ENCODE measurements around the gene DTNB.
"Not testable (repeated sequence)": the region's sequence is repeated elsewhere in the genome, so short reads cannot be mapped to it uniquely, and the experiment has no call there.

The DTNB gene

DNA sequence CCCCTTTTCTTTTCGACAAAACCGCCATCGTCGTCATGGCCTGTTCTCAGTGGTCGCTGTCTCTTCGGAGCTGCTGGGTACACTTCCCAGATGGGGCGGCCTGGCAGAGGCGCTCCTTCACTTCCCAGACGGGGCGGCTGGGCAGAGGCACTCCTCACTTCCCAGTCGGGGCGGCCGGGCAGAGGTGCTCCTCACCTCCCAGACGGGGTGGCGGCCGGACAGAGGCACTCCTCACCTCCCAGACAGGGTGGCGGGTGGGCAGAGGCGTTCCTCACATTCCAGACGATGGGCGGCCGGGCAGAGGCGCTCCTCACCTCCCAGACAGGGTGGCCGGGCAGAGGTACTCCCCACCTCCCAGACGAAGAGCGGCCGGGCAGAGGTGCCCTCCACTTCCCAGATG is 138.9 kb downstream of the DTNB start:
- WGBS, 2 experiments (ENCODE audit: insufficient coverage in 2 of 2), result 94 to 98% methylated on average over 10 to 26 of the region's 26 CpGs
- Histone ChIP-seq H3K9me3 (ENCODE audit: control insufficient read depth, low read length) (peaks cover 9% of the 10 kb centered on the region), H3K4me3 (ENCODE audit: extremely low read depth, insufficient read depth, low read length, poor library complexity, severe bottlenecking) (no peak overlapping the region), H3K27ac (ENCODE audit: low read depth, low read length, severe bottlenecking) (no peak overlapping the region), H3K4me1 (ENCODE audit: control insufficient read depth, insufficient read depth, low read length, poor library complexity, severe bottlenecking) (no peaks in the 10 kb centered on the region), H3K36me3 (ENCODE audit: control insufficient read depth, insufficient read depth, low read length) (no peaks in the 10 kb centered on the region)

DNA sequence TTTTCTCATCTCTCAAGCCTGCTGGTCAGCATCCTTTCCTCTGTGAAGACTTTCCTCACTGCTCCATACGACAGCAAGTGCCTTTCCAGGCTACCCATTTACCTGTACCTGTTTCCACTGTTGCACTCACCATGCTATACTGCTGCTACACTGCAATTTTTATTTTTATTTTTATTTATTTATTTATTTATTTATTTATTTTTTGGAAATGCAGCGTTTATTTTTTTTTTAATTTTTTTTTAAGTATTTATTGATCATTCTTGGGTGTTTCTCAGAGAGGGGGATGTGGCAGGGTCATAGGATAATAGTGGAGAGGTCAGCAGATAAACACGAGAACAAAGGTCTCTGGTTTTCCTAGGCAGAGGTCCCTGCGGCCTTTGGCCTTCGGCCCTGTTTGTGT is 139.6 kb downstream of the DTNB start:
- H3K27ac ChIP-seq (ENCODE audit: low read depth, low read length, severe bottlenecking); H3K36me3 ChIP-seq (ENCODE audit: control insufficient read depth, insufficient read depth, low read length); H3K9me3 ChIP-seq (ENCODE audit: control insufficient read depth, low read length); H3K4me3 ChIP-seq (ENCODE audit: extremely low read depth, insufficient read depth, low read length, poor library complexity, severe bottlenecking); H3K4me1 ChIP-seq (ENCODE audit: control insufficient read depth, insufficient read depth, low read length, poor library complexity, severe bottlenecking): not testable (repeated sequence)
- WGBS, 2 experiments (ENCODE audit: insufficient coverage in 2 of 2), result 94% methylated on average over 2 of the region's 5 CpGs; no CpG with 5 or more reads in 1 of the 2 experiments

DNA sequence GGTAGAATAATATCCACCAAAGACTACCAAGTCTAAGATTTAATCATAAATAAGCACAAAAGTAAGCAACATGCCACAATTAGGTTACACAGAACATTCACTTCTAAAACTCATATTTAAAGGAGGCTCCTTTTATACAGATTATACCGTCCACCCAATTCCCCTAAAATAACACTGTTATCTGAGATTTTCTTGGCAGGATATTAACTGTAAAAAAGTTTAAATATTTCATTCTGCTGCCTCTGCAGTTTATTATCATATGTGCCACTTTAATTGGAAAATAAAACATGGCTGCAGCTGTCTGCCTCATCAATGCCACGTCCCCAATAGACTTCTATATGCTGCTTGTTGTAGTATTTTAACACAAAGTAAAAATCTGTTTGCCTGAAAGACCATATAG is 140.9 kb downstream of the DTNB start:
- no peak overlapping the region for H3K4me3 ChIP-seq (ENCODE audit: extremely low read depth, insufficient read depth, low read length, poor library complexity, severe bottlenecking)
- no peak overlapping the region for H3K27ac ChIP-seq (ENCODE audit: low read depth, low read length, severe bottlenecking)
- WGBS, 2 experiments (ENCODE audit: insufficient coverage in 2 of 2), result no CpG with 5 or more reads among the region's 2 CpGs
- H3K4me1 ChIP-seq (ENCODE audit: control insufficient read depth, insufficient read depth, low read length, poor library complexity, severe bottlenecking), result no peaks in the 10 kb centered on the region
- no peaks in the 10 kb centered on the region for H3K36me3 ChIP-seq (ENCODE audit: control insufficient read depth, insufficient read depth, low read length)
- peaks cover 9% of the 10 kb centered on the region for H3K9me3 ChIP-seq (ENCODE audit: control insufficient read depth, low read length)

DNA sequence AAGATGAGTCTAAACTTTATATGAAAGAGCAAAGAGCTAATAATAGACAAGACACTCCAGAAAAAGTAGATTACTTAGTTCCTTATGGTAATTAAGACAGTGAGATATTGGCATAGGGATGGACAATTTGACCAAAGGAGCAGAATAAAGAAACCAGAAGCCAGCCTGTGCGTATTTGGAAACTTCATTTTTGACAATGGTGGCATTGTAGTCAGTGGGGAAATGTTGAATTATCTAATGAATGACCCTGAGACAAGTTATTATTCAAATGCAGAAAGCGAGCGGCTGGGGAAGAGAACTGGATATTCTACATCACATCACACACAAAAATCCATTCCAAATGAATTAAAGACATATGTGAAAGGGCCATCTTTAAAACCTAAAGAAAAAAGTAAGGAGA is 144.3 kb downstream of the DTNB start:
- Histone ChIP-seq H3K4me1 (ENCODE audit: control insufficient read depth, insufficient read depth, low read length, poor library complexity, severe bottlenecking) (no peaks in the 10 kb centered on the region), H3K27ac (ENCODE audit: low read depth, low read length, severe bottlenecking) (no peak overlapping the region), H3K4me3 (ENCODE audit: extremely low read depth, insufficient read depth, low read length, poor library complexity, severe bottlenecking) (no peak overlapping the region), H3K36me3 (ENCODE audit: control insufficient read depth, insufficient read depth, low read length) (no peaks in the 10 kb centered on the region), H3K9me3 (ENCODE audit: control insufficient read depth, low read length) (no peaks in the 10 kb centered on the region)
- 80 to 100% methylated on average over 1 of the region's 3 CpGs for WGBS, 2 experiments (ENCODE audit: insufficient coverage in 2 of 2)

DNA sequence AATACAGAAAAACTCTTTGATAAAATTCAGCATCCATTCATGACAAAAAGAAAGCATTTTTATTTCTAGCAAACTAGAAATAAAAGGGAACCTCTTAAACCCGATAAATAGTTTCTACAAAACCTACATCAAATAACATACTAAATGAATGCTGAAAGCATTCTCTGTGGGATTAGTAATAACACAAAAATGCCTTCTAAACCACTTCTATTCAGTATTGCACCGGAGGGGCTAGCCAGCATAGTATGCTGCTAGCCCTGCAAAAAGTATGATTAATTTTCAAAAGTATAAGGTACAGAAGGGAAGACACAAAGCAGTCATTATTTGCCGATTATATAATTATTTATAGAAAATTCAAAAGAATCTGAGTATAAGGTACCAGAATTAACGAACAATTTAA is 145.2 kb downstream of the DTNB start:
- Histone ChIP-seq H3K4me1 (ENCODE audit: control insufficient read depth, insufficient read depth, low read length, poor library complexity, severe bottlenecking) (no peaks in the 10 kb centered on the region), H3K36me3 (ENCODE audit: control insufficient read depth, insufficient read depth, low read length) (no peaks in the 10 kb centered on the region), H3K4me3 (ENCODE audit: extremely low read depth, insufficient read depth, low read length, poor library complexity, severe bottlenecking) (no peak overlapping the region), H3K9me3 (ENCODE audit: control insufficient read depth, low read length) (no peaks in the 10 kb centered on the region), H3K27ac (ENCODE audit: low read depth, low read length, severe bottlenecking) (no peak overlapping the region)
- 86% methylated on average over 1 of the region's 4 CpGs; no CpG with 5 or more reads in 1 of the 2 experiments for WGBS, 2 experiments (ENCODE audit: insufficient coverage in 2 of 2)

DNA sequence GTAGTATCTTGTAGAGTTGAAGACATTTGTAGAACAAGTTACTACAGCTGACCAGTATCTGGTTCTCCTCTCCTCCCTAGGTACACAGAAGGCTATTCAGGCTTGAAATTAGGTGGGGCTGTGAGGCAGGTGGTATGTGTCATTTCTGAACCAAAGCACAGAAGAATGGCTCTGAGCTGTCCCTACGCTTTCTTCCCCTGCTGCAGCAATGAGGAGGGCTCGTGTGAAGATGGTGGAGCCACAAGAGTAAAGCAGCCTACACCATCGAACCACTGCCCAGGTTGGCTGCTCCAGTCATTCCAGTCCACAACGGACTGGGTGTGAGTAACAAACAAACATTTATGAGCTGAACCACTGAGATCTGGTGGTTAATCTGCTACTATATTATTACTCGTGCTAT is 148.9 kb downstream of the DTNB start:
- Histone ChIP-seq H3K36me3 (ENCODE audit: control insufficient read depth, insufficient read depth, low read length) (no peaks in the 10 kb centered on the region), H3K9me3 (ENCODE audit: control insufficient read depth, low read length) (no peaks in the 10 kb centered on the region), H3K4me1 (ENCODE audit: control insufficient read depth, insufficient read depth, low read length, poor library complexity, severe bottlenecking) (no peaks in the 10 kb centered on the region), H3K4me3 (ENCODE audit: extremely low read depth, insufficient read depth, low read length, poor library complexity, severe bottlenecking) (no peak overlapping the region), H3K27ac (ENCODE audit: low read depth, low read length, severe bottlenecking) (no peak overlapping the region)
- 89 to 96% methylated on average over 3 to 4 of the region's 5 CpGs for WGBS, 2 experiments (ENCODE audit: insufficient coverage in 2 of 2)

DNA sequence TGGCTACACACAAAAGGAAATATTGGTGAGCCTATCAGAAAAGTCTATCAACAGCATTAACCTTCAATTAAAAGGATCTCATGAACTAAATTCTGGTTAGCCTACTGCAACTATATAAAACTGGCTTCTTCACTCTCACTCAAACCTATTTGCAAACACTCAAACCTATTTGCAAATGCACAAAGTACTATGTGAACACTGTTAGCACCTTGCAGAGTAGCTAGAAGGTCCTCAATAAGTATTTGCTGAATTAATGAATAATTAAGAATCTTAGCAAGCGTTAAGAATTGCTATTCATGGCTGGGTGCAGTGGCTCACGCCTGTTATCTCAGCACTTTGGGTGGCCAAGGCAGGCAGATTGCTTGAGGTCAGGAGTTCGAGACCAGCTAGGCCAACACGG is 150.3 kb downstream of the DTNB start:
- no peak overlapping the region for H3K27ac ChIP-seq (ENCODE audit: low read depth, low read length, severe bottlenecking)
- H3K9me3 ChIP-seq (ENCODE audit: control insufficient read depth, low read length), result no peaks in the 10 kb centered on the region
- no peaks in the 10 kb centered on the region for H3K36me3 ChIP-seq (ENCODE audit: control insufficient read depth, insufficient read depth, low read length)
- H3K4me3 ChIP-seq (ENCODE audit: extremely low read depth, insufficient read depth, low read length, poor library complexity, severe bottlenecking), result no peak overlapping the region
- 90% methylated on average over 4 of the region's 4 CpGs for WGBS, 2 experiments (ENCODE audit: insufficient coverage in 2 of 2)
- no peaks in the 10 kb centered on the region for H3K4me1 ChIP-seq (ENCODE audit: control insufficient read depth, insufficient read depth, low read length, poor library complexity, severe bottlenecking)

DNA sequence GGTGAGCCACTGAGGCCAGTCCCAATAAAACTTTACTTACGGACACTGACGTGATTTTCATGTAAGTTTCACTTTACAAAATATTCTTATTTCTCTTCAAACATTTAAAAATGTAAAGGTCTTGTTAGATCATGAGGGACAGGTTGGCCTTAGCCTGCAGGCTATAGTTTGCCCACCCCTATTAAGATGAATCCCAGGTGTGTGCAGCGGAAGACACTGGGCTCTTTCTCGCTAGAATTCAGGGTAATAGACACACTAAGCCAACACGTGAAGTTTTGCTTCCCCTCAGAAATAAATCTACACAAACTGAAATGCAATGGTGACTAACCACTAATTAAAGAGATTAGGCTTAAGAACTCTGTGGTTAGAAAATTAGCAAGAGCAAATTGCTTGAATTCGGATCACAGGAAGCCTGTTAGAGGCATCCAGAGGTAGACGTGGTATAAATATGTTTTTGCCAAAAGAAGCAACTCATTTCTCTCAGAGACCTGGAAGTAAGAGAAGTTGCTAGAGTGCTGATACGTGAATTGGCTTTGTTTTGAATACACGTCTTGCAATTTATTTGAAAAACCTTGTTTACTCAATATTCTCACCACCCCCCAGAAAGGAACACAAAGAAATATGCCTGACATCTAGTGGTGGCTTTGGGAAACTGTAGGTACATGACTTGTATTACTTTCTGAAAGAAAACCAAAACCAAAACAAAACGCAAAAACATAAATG is 151.6 kb downstream of the DTNB start:
- no peaks in the 10 kb centered on the region for H3K36me3 ChIP-seq (ENCODE audit: control insufficient read depth, insufficient read depth, low read length)
- H3K4me3 ChIP-seq (ENCODE audit: extremely low read depth, insufficient read depth, low read length, poor library complexity, severe bottlenecking), result no peak overlapping the region
- no peak overlapping the region for H3K27ac ChIP-seq (ENCODE audit: low read depth, low read length, severe bottlenecking)
- WGBS, 2 experiments (ENCODE audit: insufficient coverage in 2 of 2), result 90 to 94% methylated on average over 4 to 6 of the region's 10 CpGs
- H3K4me1 ChIP-seq (ENCODE audit: control insufficient read depth, insufficient read depth, low read length, poor library complexity, severe bottlenecking), result no peaks in the 10 kb centered on the region
- no peaks in the 10 kb centered on the region for H3K9me3 ChIP-seq (ENCODE audit: control insufficient read depth, low read length)

DNA sequence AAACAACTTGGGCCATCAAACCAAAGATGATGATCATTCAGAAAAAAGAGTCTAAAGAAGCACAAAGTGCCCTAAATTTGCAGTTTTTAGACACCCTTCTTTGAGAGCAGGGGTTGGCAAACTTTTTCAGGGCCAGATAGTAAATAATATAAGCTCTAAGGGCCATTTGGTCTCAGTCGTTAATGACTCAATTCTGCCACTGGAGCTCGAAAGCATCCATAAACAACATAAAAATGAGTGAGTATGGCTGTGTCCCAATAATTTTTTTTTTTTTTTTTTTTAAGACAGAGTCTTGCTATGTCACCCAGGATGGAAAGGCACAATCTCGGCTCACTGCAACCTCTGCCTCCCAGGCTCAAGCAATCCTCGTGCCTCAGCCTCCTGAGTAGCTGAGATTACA is 152.3 kb downstream of the DTNB start:
- H3K27ac ChIP-seq (ENCODE audit: low read depth, low read length, severe bottlenecking), result no peak overlapping the region
- no peaks in the 10 kb centered on the region for H3K36me3 ChIP-seq (ENCODE audit: control insufficient read depth, insufficient read depth, low read length)
- H3K4me1 ChIP-seq (ENCODE audit: control insufficient read depth, insufficient read depth, low read length, poor library complexity, severe bottlenecking), result no peaks in the 10 kb centered on the region
- no peaks in the 10 kb centered on the region for H3K9me3 ChIP-seq (ENCODE audit: control insufficient read depth, low read length)
- 86 to 100% methylated on average over 2 of the region's 4 CpGs for WGBS, 2 experiments (ENCODE audit: insufficient coverage in 2 of 2)
- H3K4me3 ChIP-seq (ENCODE audit: extremely low read depth, insufficient read depth, low read length, poor library complexity, severe bottlenecking), result no peak overlapping the region

DNA sequence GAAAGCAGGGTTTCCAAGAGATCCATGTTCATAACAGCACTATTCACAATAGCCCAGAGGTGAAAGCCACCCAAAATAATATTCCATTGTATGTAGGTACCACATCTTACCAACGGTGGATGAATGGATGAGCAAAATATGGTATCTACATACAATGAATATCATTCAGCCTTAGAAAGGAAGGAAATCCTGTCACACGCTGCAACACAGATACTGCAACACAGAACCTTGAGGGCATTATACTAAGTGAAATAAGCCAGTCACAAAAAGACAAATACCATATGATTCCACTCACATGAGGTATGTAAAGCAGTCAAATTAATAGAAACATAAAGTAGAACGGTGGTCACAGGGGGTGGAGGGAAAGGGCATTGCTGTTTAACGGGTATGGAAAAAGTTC is 155.7 kb downstream of the DTNB start:
- no peaks in the 10 kb centered on the region for H3K4me1 ChIP-seq (ENCODE audit: control insufficient read depth, insufficient read depth, low read length, poor library complexity, severe bottlenecking)
- no peak overlapping the region for H3K27ac ChIP-seq (ENCODE audit: low read depth, low read length, severe bottlenecking)
- no peaks in the 10 kb centered on the region for H3K9me3 ChIP-seq (ENCODE audit: control insufficient read depth, low read length)
- WGBS, 2 experiments (ENCODE audit: insufficient coverage in 2 of 2), result 83% methylated on average over 1 of the region's 4 CpGs; no CpG with 5 or more reads in 1 of the 2 experiments
- H3K4me3 ChIP-seq (ENCODE audit: extremely low read depth, insufficient read depth, low read length, poor library complexity, severe bottlenecking), result no peak overlapping the region
- H3K36me3 ChIP-seq (ENCODE audit: control insufficient read depth, insufficient read depth, low read length), result no peaks in the 10 kb centered on the region

DNA sequence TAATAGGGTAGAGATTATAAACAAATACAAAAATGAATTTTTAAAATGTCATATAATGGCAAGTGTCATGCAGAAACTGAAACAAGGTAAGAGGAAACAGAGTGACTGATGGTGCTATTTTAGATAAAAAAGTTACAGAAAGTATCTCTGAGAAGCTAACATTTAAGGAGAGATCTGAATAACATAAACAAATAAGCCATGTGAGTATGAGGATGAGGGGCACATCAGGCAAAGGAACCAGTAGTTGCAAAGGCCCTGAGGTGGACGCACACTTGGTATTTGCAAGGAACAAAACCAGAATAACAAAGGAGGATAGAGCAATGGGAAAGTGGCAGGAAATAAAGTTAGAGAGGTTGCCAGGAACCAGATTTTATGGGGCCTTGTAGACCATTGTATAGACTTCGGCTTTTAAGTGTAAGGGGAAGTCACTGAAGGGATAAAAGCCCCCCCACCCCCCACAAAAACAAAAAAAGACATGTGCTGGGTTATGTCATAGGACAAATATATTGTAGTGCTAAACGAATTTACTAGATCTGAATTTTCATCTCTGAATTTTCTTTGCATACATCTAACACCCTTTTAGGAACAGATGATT is 159.2 kb downstream of the DTNB start:
- WGBS, 2 experiments (ENCODE audit: insufficient coverage in 2 of 2), result 88 to 100% methylated on average over 1 of the region's 3 CpGs
- Histone ChIP-seq H3K36me3 (ENCODE audit: control insufficient read depth, insufficient read depth, low read length) (no peaks in the 10 kb centered on the region), H3K9me3 (ENCODE audit: control insufficient read depth, low read length) (no peaks in the 10 kb centered on the region), H3K4me1 (ENCODE audit: control insufficient read depth, insufficient read depth, low read length, poor library complexity, severe bottlenecking) (no peaks in the 10 kb centered on the region), H3K4me3 (ENCODE audit: extremely low read depth, insufficient read depth, low read length, poor library complexity, severe bottlenecking) (no peak overlapping the region), H3K27ac (ENCODE audit: low read depth, low read length, severe bottlenecking) (no peak overlapping the region)
